Measurements from ENCODE around the gene STAT6.
"Not testable (repeated sequence)": the region's sequence is repeated elsewhere in the genome, so short reads cannot be mapped to it uniquely, and the experiment has no call there.

The STAT6 gene

GRCh38 chr12:57087691-57088353 is 23.3 kb downstream of the STAT6 start:
- DNase-seq (ENCODE audit: low read depth), result peak; percentile 74

- DNase-seq (ENCODE audit: low read depth), result peak; percentile 93
Measured at GRCh38 chr12:57087010-57087690, 24.0 kb downstream of the STAT6 start.

GRCh38 chr12:57086493-57087009 is 24.6 kb downstream of the STAT6 start:
- peak; percentile 51 for DNase-seq (ENCODE audit: low read depth)

- no peak for DNase-seq (ENCODE audit: low read depth)
Measured at GRCh38 chr12:57085999-57086492, 25.1 kb downstream of the STAT6 start.

GRCh38 chr12:57080855-57081254 is 30.3 kb downstream of the STAT6 start:
- DNase-seq (ENCODE audit: low read depth), result no peak

GRCh38 chr12:57079821-57080220 is 31.3 kb downstream of the STAT6 start:
- no peak for DNase-seq (ENCODE audit: low read depth)

GRCh38 chr12:57078519-57079404 is 32.4 kb downstream of the STAT6 start, which contains the start of gene NEMP1:
TSS of gene NEMP1 (minus strand) at chr12:57078791. CDS start at chr12:57078745, 46 bp downstream.
- peak; percentile 91 for DNase-seq (ENCODE audit: low read depth)

GRCh38 chr12:57073566-57074450 is 37.4 kb downstream of the STAT6 start:
- DNase-seq (ENCODE audit: low read depth), result not testable (repeated sequence)

GRCh38 chr12:57072661-57073060 is 38.5 kb downstream of the STAT6 start:
- no peak for DNase-seq (ENCODE audit: low read depth)

GRCh38 chr12:57069523-57069922 is 41.6 kb downstream of the STAT6 start:
- no peak for DNase-seq (ENCODE audit: low read depth)

GRCh38 chr12:57066245-57066644 is 44.9 kb downstream of the STAT6 start:
- DNase-seq (ENCODE audit: low read depth), result no peak

- DNase-seq (ENCODE audit: low read depth), result peak; percentile 24
Measured at GRCh38 chr12:57063991-57064685, 47.0 kb downstream of the STAT6 start.

- DNase-seq (ENCODE audit: low read depth), result no peak
Measured at GRCh38 chr12:57058454-57058853, 52.7 kb downstream of the STAT6 start.

- no peak for DNase-seq (ENCODE audit: low read depth)
Measured at GRCh38 chr12:57057067-57057751, 54.0 kb downstream of the STAT6 start.

GRCh38 chr12:57055824-57056223 is 55.3 kb downstream of the STAT6 start:
- no peak for DNase-seq (ENCODE audit: low read depth)

- not testable (repeated sequence) for DNase-seq (ENCODE audit: low read depth)
Measured at GRCh38 chr12:57053901-57054300, 57.3 kb downstream of the STAT6 start.

GRCh38 chr12:57053146-57053545 is 58.0 kb downstream of the STAT6 start:
- not testable (repeated sequence) for DNase-seq (ENCODE audit: low read depth)

- no peak for DNase-seq (ENCODE audit: low read depth)
Measured at GRCh38 chr12:57051011-57051410, 60.2 kb downstream of the STAT6 start.

- DNase-seq (ENCODE audit: low read depth), result no peak
Measured at GRCh38 chr12:57049890-57050289, 61.3 kb downstream of the STAT6 start, which contains the start of gene MYO1A. TSS of gene MYO1A (minus strand) at chr12:57050129. CDS start at chr12:57048323, 1,806 bp downstream.

- no peak for DNase-seq (ENCODE audit: low read depth)
Measured at GRCh38 chr12:57049119-57049446, 62.1 kb downstream of the STAT6 start.
